GM19025 (cell line): ENCODE data around the gene DIO3.

Source experiments
- ATAC-seq: cut with Tn5 transposase; IDR thresholded peaks from one replicate; pipeline ENCODE4 v1.9.1; 2021; ENCODE audit warnings: mild to moderate bottlenecking, low read depth, moderate library complexity; ENCODE audit not compliant: unreplicated experiment

DIO3 gene

DNA sequence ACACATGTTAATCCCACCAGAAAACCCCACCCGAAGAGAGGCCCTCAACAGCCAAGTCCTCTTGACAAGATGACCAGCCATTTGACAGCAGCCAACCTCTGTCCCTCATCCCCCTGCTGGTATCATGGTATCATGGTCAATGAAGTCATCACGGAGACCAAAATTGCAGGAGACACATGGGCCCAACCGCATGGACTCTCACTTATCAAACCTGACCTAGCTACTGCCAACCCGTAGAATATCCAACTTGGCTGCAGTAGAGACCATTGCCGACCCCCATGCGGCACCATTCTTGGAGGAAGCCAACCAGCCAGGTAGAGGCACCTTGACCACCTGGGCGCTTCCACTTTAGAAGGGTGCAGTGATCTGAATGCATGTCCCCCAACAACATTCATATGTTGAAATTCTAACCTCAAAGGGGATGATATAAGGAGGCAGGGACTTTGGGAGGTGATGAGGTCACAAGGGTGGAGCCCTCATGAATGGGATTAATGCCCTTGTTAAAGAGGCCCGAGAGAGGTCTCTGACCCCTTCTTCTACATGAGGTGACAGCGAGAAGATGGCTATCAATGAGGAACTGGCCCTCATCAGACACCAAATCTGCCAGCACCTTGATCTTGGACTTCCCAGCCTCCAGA is 33.3 kb downstream of the DIO3 start:
- no peak for ATAC-seq

DNA sequence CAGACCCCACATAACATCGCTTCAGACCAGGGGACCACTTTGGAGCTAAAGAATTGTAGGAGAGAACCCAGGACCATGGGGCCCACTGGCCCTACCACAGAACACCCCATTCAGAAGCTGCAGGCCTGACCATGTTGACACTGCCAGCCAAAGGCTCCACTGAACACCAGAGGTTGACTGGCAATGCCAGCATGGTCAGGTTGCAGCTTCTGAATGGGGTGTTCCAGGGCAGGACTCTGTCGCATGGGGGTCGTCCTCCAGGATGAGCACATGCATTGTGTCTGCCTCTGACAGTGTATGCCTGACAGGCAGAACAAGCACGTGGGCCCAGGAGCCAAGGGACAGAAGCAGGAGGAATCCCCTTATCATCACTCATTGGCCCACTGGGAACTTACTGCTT is 34.1 kb downstream of the DIO3 start:
- ATAC-seq: no peak

DNA sequence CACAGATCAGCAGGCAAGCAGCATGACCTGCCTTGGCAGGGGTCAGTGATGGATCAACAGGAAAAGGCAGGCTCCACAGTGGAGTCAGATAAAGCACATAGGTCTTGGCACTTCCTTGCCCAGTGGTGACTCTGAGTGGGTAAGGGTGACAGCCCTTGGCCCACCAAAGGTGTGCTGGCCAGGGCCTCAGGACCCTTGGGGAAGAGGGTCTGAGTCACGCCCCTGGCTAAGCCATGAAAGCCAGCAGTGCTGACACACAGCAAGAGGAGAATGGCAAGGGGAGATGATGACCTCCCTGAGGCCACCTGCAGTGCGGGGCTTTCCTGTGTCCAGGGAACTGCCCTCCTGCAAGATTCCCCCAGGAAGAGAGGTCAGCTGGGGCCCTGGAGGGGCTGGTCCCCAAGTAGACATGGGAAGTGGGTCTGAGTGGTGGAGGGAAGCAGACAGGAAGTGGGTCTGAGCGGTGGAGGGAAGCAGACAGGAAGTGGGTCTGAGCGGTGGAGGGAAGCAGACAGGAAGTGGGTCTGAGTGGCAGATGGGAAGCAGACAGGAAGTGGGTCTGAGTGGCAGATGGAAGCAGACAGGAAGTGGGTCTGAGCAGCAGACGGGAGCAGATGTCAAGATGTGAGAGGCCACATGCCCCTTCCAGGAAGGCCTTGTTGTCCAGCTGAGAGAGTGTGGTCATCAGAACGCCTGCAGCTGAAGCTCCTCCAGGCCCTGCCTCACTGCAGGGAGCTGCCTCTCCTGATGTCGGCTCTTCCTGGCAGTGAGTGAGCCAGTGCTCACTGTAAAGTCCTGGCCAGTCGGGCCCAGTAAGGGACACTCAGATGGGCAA is 34.8 kb downstream of the DIO3 start:
- ATAC-seq: no peak

DNA sequence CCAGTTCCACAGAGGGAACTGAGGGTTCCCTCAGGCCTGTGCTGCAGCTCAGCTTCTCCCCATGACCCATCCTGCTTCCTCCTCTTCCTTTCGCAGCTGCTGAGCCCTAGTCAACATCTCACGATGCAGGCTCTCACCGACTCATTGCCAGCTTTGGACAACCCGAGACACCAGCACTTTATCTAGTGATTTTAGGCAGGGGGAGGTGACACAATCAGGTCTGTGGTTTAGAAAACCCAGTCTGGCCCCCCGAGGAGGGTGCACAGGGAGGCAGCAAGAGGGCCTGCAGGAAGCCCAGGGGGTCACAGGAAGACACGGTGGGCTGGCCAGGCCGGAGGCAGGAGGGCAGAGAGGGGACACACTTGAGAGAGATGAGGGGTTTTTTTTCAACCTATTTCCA is 35.4 kb downstream of the DIO3 start:
- ATAC-seq: no peak

DNA sequence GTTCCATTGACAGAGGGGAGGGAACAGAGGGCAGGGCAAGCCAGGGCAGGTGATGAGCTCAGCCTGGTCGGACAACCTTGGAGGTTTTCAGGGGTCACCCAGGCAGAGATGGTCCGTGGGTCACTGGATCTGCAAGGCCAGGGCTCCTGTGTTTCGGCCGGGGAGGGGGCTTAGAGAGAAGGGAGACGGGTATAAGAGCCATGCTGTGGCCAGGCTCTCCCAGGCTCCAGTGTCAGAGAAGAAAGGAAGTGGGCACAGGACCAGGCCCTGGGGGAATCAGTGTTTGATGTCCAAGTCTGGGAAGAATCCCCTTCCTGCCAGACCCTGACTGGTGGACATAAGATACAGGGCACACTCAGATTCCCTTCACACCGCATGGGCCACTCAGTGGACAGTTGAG is 36.9 kb downstream of the DIO3 start:
- ATAC-seq: no peak

DNA sequence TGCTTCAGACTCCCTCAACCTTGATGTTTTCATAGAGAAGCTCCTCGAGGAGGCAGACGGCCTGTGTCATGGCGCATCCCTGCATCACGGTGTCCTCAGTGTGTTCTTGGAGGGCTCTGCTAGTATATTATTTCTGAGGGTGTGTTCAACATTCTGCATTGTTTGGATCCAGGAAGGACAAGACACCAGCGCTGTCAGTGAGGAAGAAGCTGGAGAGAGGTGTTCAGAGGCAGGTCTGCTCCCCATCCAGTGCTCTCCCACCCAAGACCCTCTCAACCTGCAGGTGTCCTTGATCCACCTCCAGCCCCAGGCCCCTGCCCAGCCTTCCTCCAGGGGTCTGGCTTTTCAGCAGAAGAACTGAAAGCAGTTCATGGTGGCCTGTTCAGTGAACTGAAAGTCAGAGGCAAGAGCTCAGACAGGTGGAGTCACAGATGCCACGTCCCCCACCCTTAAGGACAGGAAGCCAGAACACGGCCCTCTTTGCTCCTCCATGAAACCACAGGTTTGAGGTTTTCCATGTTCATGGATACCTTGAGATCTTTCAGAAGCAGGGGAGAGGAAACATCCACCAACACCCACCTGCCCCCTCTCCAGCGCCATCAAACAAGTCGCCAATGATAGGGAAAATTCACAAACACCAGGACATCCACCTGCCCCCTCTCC is 37.4 kb downstream of the DIO3 start:
- ATAC-seq: no peak

DNA sequence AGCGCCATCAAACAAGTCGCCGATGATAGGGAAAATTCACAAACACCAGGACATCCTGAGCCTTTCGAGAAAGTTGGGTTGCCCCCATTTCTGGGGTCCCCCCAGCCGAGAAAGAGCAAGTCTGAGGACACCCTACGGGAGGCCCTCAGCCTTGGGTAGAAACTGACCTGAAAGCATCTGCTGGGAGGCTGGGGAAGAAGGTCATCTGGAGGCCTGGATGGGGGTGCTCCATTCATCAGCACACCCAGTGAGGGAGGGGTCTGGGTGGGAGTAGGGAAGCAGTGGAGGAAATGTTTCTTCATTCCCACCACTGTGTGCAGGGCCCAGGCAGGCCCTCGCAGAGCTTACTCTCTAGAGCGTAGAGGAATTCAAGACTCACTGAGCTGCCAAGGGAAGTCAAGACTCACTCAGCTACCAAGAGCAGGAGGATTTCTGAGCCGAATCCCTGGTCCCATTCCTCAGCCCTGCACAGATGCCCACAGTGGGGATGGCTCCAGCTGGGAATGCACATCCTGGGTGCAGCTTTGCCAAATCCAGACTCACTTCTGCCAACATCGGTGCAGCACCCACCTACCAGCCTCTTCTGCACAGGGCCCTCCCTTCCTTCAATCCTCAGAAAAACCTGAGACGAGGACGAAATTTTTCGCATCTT is 38.1 kb downstream of the DIO3 start:
- ATAC-seq: no peak

DNA sequence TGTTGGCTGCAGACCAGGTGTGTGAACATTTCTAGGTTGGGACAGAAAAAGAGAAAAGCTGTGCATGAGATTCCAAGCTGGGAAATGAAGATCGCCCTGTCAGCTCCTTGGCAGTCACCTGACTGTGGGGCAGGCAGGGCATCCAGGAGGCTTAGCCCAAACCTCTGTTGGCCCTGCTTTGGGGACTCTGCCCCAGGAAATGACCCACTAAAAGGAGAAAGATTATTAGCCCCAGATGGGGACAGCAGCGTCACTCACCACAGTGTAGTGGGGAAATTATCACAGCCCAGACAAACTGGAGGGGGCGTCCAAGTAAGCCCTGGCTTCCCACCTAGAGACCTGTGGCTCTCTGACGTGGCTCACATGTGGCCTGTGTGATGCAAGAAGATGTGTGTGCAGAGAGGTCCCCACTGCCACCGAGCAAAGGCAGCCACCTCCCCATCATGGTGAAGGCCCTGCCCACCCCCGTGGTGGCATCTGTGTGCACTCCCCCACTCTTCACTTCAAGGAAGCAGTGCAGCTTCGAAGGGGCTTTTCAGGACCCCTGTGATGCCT is 39.1 kb downstream of the DIO3 start:
- ATAC-seq: no peak

DNA sequence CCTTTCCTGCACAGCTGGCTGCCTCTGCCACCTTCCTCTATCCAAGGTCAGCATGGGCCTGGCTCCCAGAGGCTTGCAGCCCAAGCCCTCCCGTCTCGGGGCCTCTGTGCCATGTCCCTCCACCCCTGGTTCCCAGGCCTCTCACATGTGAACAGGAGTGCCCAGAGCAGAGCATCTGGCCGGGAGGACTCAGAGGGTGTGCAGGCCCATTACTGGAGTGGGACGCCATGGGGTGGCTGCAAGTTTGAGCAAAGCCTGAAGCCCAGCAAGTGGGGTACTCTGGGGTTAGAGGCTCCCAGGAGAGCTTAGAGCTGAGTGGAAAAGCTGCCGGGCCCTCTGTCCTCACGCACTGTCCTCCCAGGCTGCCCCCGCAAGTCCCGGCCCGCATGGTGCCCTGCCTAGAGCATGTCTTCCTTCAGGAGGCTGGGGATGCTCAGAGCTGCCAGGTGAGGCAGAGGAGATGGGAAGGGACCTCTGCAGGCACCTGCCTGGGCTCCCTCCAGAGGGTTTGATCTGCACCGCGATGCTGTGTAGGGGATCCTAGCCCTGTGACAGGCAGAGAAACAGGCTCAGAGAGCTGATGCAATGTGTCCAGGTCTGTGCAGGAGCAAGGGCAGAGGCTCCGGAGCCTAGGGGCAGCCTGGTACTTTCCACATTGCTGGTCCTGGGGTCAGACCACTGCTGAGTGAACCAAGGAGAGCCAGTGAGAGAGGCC is 39.8 kb downstream of the DIO3 start:
- no peak for ATAC-seq

DNA sequence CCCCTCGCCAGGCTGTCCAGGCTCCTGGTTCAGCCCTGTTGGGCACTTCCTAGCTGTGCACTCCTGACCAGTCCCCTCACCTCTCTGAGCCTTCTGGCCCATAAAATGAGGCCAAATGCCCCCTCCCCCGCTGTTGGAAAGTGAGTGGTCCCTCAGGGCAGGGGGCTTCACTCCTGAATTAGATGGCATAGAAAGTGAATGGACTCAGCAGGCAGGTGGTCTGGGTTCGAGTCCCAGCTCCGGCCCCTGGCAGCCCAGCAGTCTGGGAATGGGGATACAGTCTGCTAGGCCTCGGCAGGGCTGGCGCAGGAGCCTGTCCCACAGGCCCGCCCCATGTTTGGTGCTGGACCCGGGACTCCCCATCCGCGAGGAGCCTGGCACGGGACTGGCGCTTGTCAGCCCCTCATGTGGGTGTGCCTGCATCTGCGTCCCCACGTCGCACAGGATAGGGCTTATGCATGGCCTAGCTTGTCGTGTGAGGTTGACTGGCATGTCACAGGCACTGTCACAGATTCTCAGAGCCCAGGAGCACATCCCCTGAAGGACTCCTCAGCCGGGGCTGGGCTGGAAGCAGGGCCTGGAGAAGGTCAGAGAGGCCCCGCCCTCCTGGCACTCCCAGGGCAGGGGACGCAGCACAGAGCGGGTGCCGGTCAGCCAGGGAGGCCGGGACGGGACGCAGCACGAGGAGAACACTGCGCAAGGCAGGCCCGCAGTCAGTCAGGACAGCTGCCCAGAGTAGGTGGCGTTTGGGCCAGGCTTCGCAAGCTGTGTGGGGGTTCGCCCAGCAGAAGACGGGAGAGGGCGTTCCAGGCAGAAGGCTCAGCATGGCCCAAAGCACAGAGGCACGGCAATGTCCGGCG is 40.5 kb downstream of the DIO3 start:
- ATAC-seq: no peak

DNA sequence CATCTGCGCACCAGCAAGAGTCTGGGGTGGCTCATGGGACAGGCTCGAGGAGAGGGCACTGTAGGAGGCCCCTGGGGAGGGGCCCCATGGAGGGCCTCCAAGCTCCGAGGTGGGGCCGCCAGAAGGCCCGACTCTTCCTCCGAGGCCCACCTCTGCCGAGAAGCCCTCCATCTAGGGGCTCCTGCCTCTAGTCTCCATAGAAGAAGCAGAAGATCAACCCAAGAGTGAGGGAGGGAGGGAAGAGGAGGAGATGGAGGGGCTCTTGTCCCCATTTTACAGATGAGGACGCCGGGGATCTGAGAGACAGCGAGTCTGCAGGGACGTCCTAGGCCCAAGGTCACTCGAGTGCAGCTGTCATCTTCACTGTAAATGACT is 41.2 kb downstream of the DIO3 start:
- ATAC-seq: no peak

DNA sequence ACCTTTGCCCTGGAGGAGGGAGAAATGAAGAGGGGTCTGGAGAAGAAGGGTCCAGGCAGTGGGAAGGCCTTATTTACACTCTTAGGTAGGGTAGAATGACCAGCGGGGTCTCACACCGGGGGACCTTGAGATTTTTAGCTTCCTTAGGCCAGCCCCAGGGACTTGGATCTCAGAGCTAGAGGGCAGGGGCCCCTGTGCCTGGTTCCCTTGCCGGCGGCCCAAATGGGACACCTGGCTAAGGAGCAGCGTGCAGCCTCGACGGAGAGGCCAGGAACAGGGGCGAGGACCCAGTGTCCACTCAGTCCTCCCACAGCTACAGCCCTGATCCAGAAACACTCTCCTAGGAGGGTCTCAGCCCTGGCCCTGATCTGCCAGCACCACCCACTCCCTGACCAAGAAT is 41.8 kb downstream of the DIO3 start:
- no peak for ATAC-seq

DNA sequence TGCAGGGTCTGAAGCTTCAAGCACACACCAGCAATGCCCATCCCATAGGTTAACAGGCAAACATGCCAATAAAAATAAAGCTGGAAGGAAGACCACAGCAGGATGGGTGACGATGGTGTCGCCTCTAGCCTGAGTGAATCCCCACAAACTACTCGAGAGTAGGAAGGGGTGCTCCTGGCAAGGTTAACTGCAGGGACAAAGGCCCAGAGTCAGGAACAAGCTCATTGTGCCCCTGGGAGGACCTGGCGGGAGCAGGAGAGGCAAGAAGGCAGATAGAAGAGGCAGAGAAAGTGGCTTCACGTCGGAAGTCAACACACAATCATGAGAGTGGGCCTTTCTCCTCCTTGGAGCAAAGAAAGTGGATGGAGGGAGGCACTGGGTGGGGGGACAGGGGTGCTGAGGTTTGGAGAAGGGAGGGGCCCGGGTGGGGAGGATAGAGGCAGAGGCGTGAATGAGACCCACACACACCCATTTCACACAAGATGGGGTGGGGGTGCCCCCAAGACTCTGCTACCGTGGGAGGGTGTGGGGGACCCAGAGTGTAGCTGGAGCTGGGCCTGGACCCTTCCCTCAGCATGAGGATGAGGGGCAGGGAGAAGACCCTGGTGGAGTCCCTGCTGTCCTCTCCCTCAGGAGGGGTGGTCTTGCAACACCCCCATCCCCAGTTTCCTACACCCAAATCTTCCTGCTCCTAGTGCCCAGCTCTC is 43.1 kb downstream of the DIO3 start:
- ATAC-seq: no peak

DNA sequence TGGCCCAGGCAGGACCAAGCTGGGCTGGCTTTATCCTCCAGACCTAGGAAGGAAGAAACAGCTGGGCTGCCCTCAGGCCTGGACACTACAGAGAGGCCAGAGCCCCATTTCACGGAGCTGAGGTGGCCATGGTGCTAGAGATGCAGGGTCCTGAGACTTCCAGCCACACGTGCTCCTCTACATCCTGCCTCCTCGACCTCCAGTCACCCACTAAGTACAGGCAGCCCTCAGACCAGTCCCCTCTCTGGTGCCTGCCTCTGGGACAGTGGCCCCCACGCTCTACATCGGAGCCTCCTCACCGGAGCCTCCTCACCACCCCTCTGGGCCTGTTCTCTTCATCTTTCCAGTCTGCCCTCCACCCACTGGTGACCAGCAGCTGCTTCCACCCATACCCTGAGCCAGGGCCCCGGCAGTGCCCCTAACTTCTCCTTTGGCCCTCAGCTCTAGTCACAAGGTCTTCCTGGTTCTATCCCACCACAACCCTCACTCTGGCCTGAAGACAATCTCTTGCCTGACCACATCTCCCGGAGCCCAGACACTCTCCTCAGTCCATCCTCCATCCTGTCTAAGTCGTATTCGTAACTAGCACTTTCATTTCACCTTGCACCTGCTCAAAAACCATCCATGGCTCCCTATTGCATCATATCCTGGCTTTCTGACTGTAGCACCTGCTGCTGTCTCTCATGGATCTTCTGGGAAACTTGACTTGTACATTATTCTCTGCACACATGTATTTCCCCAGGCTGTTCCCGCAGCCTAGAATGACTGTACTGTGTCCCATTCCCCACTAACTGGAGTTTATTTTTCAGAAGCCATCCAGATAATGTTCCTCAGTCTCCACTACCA is 43.9 kb downstream of the DIO3 start:
- no peak for ATAC-seq

DNA sequence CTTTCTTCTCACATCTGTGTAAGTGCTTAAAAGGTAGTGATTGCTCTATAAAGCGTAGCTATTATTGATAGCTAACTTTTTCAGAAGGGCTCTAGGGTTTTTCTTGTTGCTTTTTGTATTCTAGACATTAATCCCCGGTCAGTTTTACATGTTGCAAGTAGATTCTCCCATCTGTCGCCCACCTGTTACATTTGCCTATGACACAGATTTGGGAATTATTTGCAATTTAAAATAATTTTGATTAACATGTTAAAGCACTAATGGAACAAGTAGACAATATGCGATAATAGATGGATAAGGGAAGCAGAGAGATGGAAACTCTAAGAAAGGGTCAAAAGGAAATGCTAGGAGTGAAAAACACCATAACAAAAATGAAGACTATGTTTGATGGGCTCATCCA is 44.5 kb downstream of the DIO3 start:
- no peak for ATAC-seq
